K562 (cell line): Measurements from ENCODE around the gene PDE8A. TPM values are rescaled to one million over a fixed set of nuclear protein-coding genes. Genes with fewer than 3 reads are reported as not detected.

Experiments
- BRF1 ChIP-seq: IDR thresholded peaks from 3 replicates; pipeline ENCODE4 v1.6.1; 2011; ENCODE audit warnings: borderline replicate concordance, mild to moderate bottlenecking; ENCODE audit not compliant: insufficient read length; ENCODE audit errors: extremely low read depth
- CBFA2T2 ChIP-seq: fragments of 450-650 bp; conservative IDR thresholded peaks from 2 replicates; pipeline ENCODE4 v1.6.1; 2017; ENCODE audit warnings: mild to moderate bottlenecking
- CBFA2T3 ChIP-seq: fragments of 450-650 bp; IDR thresholded peaks from 2 replicates; pipeline ENCODE4 v1.6.1; 2017
- CTBP1 ChIP-seq: fragments of 450-650 bp; IDR thresholded peaks from 2 replicates; pipeline ENCODE4 v1.6.1; 2016; ENCODE audit warnings: borderline replicate concordance
- DPF2 ChIP-seq: fragments of 450-650 bp; IDR thresholded peaks from 2 replicates; pipeline ENCODE4 v1.6.1; 2016
- EP300 ChIP-seq: IDR thresholded peaks from 2 replicates; pipeline ENCODE4 v1.6.1; 2012; ENCODE audit warnings: low read length, improper control_type of control experiment
- GATAD2A ChIP-seq: fragments of 450-650 bp; IDR thresholded peaks from 2 replicates; pipeline ENCODE4 v1.6.1; 2017
- HDAC1 ChIP-seq, 2 experiments: fragments of 450-650 bp; IDR thresholded peaks; 2 replicates each; pipeline ENCODE4 v1.6.1; 2016 to 2017; ENCODE audit warnings: inconsistent platforms in 1 of 2, mild to moderate bottlenecking in 1 of 2, moderate library complexity in 1 of 2
- MTA2 ChIP-seq: fragments of 450-650 bp; IDR thresholded peaks from 2 replicates; pipeline ENCODE4 v1.6.1; 2016; ENCODE audit warnings: low read depth
- NCOR1 ChIP-seq: fragments of 450-650 bp; IDR thresholded peaks from 2 replicates; pipeline ENCODE4 v1.6.1; 2016; ENCODE audit warnings: mild to moderate bottlenecking, moderate library complexity
- NFIC ChIP-seq: fragments of 450-650 bp; IDR thresholded peaks from 2 replicates; pipeline ENCODE4 v1.6.1; 2017; ENCODE audit warnings: mild to moderate bottlenecking, inconsistent platforms
- SMAD4 ChIP-seq: fragments of 250-450 bp; sonication (Bioruptor Pico); conservative IDR thresholded peaks from 2 replicates; pipeline ENCODE4 v1.8.0; 2021; ENCODE audit warnings: inconsistent platforms, mild to moderate bottlenecking, moderate library complexity
- STAT5A ChIP-seq: IDR thresholded peaks from 2 replicates; pipeline ENCODE4 v1.6.1; 2012; ENCODE audit warnings: low read length, inconsistent platforms, borderline replicate concordance
- TAL1 ChIP-seq: fragments of 450-650 bp; IDR thresholded peaks from 2 replicates; pipeline ENCODE4 v1.6.1; 2016; ENCODE audit warnings: mild to moderate bottlenecking
- TCF3 ChIP-seq: sonication (generic); formaldehyde crosslinking; IDR thresholded peaks from 2 replicates; pipeline ENCODE4 v1.4.0; 2020; ENCODE audit warnings: mild to moderate bottlenecking, missing genetic modification reagents
- TEAD4 ChIP-seq, 2 experiments: sonication (generic) in 1 of 2; formaldehyde crosslinking in 1 of 2; IDR thresholded peaks; 2 replicates each; pipeline versions ENCODE4 v1.6.1 to v1.8.0; 2012 to 2022; ENCODE audit warnings: borderline replicate concordance in 1 of 2, inconsistent platforms in 1 of 2, low read length in 1 of 2, mild to moderate bottlenecking in 1 of 2, missing genetic modification reagents in 1 of 2
- ZEB2 ChIP-seq: fragments of 450-650 bp; IDR thresholded peaks from 2 replicates; pipeline ENCODE4 v1.6.1; 2016
- ZNF561 ChIP-seq: fragments of 450-650 bp; formaldehyde crosslinking; conservative IDR thresholded peaks from 2 replicates; pipeline ENCODE4 v1.4.0; 2020; ENCODE audit warnings: mild to moderate bottlenecking, moderate library complexity
- ZNF57 ChIP-seq: fragments of 450-650 bp; formaldehyde crosslinking; IDR thresholded peaks from 2 replicates; pipeline ENCODE4 v1.4.0; 2020; ENCODE audit warnings: mild to moderate bottlenecking, moderate library complexity
- ZZZ3 ChIP-seq: fragments of 450-650 bp; IDR thresholded peaks from 2 replicates; pipeline ENCODE4 v1.6.1; 2016; ENCODE audit warnings: antibody characterized with exemption, mild to moderate bottlenecking, moderate library complexity
- polyA plus RNA-seq, 8 experiments: library from polyadenylated mRNA; depleted of rRNA in 4 of 8; stranded (reverse) in 5 of 8; unstranded in 3 of 8; fragments of >200 nt; fragmentation: Nextera tagmentation in 2 of 8; fragmentation: Illumina TruSeq in 1 of 8; extraction: Ambion mirVana in 2 of 8; extraction: Trizol in 1 of 8; gene quantifications; 2 replicates each; pipeline versions ENCODE4 v1.2.1 to v1.2.3, GENCODE V29; 2011 to 2014; ENCODE audit warnings: inconsistent platforms in 1 of 8, missing spikeins in 1 of 8
- total RNA-seq, 7 experiments: library from RNA; depleted of rRNA in 6 of 7; stranded (reverse); fragments of >200 nt in 6 of 7; fragmentation: Illumina TruSeq in 2 of 7; extraction: Trizol in 2 of 7; gene quantifications; 2 replicates each; pipeline versions ENCODE4 v1.2.1 to v1.2.3, GENCODE V29; 2011 to 2021; ENCODE audit warnings: low replicate concordance in 1 of 7
- TF ChIP-seq, protein P1 (sequence below), 2 experiments: fragments of 450-650 bp in 1 of 2; sonication (generic) in 1 of 2; formaldehyde crosslinking in 1 of 2; IDR thresholded peaks in 1 of 2; conservative IDR thresholded peaks in 1 of 2; 2 replicates each; pipeline versions ENCODE4 v1.6.1 to v1.8.1; 2016 to 2023; ENCODE audit warnings: mild to moderate bottlenecking in 2 of 2, moderate library complexity in 2 of 2, inconsistent platforms in 1 of 2, missing genetic modification reagents in 1 of 2

Gene PDE8A
- total and polyA plus RNA-seq, 9 of the 15 experiments (the other 6 are each of a cell fraction or from before 2014, with no cell fraction given) = 5.9 to 40.3 (median 19.8) TPM

DNA sequence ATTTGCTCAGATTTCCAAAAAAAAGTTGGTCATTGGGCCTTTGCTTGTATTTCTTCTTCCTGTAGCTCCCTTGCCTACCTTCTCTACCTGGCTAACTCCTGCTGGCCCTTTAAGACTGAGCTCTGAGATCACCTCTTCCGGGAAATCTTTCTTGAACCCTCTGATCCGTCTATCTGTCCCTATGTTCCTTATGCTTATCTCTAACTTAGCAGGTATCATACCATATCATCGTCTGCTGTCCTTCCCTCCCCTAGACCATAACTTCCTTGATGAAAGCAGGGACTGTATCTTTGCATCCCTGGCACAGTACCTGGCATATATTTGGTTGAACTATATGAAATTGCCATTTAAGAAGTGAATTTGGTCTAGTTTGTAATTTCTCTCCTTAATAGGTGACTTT is 42.3 kb downstream of the PDE8A start (continued):
- TF ChIP-seq ZNF561 (CRISPR knock-in tag) (no peak), NFIC (peak; percentile 35; the same call in 1 of the 2 replicates), TAL1 (peak; percentile 64), CBFA2T3 (peak; percentile 82), BRF1 (no peak), SMAD4 (CRISPR knock-in tag) (peak; percentile 48; the same call in 1 of the 2 replicates), CTBP1 (peak; percentile 76; the same call in 1 of the 2 replicates), ZNF57 (no peak), TCF3 (CRISPR knock-in tag) (peak; percentile 62), GATAD2A (peak; percentile 87; the same call in 1 of the 2 replicates), CBFA2T2 (peak; percentile 68), DPF2 (peak; percentile 63; the same call in 1 of the 2 replicates), ZZZ3 (no peak), EP300 (peak; percentile 71; the same call in 1 of the 2 replicates), MTA2 (peak; percentile 51; the same call in 1 of the 2 replicates), ZEB2 (peak; percentile 62), STAT5A (peak; percentile 57), HDAC1 (IDR thresholded peaks at IDR 0.05) (peak in 1 of 2 experiments; percentile 62; a peak in 1 of 4 replicates), NCOR1 (peak; percentile 56), TEAD4 (IDR thresholded peaks at IDR 0.05; ENCODE audit: low read length) (peak; percentile 66), TEAD4 (CRISPR knock-in tag; IDR thresholded peaks at IDR 0.05; ENCODE audit: borderline replicate concordance) (no peak)
- TF ChIP-seq, protein P1, sequence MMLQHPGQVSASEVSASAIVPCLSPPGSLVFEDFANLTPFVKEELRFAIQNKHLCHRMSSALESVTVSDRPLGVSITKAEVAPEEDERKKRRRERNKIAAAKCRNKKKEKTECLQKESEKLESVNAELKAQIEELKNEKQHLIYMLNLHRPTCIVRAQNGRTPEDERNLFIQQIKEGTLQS (IDR thresholded peaks at IDR 0.05) = peak; percentile 66; the same call in 1 of the 2 replicates
- TF ChIP-seq, protein P1 (CRISPR knock-in tag; conservative IDR thresholded peaks at IDR 0.05) = no peak
